Nephron (organoid): ENCODE results near the gene RABL6.

Experiments
- H3K27ac Mint-ChIP-seq, 3 experiments: 2 replicates each; pipeline ENCODE4 v1.8.0; 2020; ENCODE audit warnings: mixed read lengths in 3 of 3, mild to moderate bottlenecking in 2 of 3, moderate library complexity in 1 of 3
- H3K27me3 Mint-ChIP-seq: 2 replicates; pipeline ENCODE4 v1.8.0; 2021; ENCODE audit warnings: low read depth, mild to moderate bottlenecking, moderate library complexity, mixed read lengths
- H3K36me3 Mint-ChIP-seq: 2 replicates; pipeline ENCODE4 v1.8.0; 2020; ENCODE audit warnings: low read depth, mixed read lengths
- H3K4me1 Mint-ChIP-seq: 2 replicates; pipeline ENCODE4 v1.8.0; 2020; ENCODE audit warnings: mixed read lengths
- H3K4me3 Mint-ChIP-seq, 3 experiments: 2 replicates each; pipeline ENCODE4 v1.8.0; 2020; ENCODE audit warnings: mild to moderate bottlenecking in 3 of 3, mixed read lengths in 3 of 3, moderate library complexity in 2 of 3
- H3K9me3 Mint-ChIP-seq: 2 replicates; pipeline ENCODE4 v1.8.0; 2020; ENCODE audit warnings: mixed read lengths
- TF ChIP-seq, protein P1 (sequence below), 3 experiments: fragments of 200-600 bp; sonication (generic); IDR thresholded peaks; one replicate each; pipeline ENCODE4 v1.5.0; 2021; ENCODE audit warnings: antibody characterized with exemption in 3 of 3; ENCODE audit not compliant: unreplicated experiment in 3 of 3

The RABL6 gene

DNA sequence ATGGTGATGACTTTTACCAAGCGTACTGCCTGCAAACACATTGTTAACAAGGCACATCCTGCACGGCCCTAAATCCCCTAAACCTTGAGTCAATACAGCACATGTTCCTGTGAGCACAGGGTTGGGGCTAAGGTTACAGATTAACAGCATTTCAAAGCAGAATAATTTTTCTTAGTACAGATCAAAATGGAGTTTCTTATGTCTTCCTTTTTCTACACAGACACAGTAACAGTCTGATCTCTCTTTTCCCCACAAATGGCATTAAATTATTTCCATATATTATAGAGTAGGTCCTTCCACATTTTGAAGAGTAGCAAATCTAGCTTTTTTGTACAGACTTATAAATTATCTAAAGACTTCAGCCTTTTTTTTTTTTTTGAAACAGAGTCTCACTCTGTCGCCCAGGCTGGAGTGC is 18.2 kb upstream of the RABL6 start:
- Mint-ChIP-seq H3K36me3 (peaks cover 5% of the 10 kb centered on the region), H3K27ac (peak overlapping the region; percentile 66 to 90 (median 87)), H3K4me1 (peaks cover 33% of the 10 kb centered on the region), H3K4me3 (peak overlapping the region in 2 of 3 experiments; percentile 5 to 19), H3K9me3 (no peaks in the 10 kb centered on the region), H3K27me3 (peaks cover 15% of the 10 kb centered on the region)
- TF ChIP-seq, protein P1, sequence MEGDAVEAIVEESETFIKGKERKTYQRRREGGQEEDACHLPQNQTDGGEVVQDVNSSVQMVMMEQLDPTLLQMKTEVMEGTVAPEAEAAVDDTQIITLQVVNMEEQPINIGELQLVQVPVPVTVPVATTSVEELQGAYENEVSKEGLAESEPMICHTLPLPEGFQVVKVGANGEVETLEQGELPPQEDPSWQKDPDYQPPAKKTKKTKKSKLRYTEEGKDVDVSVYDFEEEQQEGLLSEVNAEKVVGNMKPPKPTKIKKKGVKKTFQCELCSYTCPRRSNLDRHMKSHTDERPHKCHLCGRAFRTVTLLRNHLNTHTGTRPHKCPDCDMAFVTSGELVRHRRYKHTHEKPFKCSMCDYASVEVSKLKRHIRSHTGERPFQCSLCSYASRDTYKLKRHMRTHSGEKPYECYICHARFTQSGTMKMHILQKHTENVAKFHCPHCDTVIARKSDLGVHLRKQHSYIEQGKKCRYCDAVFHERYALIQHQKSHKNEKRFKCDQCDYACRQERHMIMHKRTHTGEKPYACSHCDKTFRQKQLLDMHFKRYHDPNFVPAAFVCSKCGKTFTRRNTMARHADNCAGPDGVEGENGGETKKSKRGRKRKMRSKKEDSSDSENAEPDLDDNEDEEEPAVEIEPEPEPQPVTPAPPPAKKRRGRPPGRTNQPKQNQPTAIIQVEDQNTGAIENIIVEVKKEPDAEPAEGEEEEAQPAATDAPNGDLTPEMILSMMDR (IDR thresholded peaks at IDR 0.05; ENCODE audit: unreplicated experiment in 3 of 3) = no peak

DNA sequence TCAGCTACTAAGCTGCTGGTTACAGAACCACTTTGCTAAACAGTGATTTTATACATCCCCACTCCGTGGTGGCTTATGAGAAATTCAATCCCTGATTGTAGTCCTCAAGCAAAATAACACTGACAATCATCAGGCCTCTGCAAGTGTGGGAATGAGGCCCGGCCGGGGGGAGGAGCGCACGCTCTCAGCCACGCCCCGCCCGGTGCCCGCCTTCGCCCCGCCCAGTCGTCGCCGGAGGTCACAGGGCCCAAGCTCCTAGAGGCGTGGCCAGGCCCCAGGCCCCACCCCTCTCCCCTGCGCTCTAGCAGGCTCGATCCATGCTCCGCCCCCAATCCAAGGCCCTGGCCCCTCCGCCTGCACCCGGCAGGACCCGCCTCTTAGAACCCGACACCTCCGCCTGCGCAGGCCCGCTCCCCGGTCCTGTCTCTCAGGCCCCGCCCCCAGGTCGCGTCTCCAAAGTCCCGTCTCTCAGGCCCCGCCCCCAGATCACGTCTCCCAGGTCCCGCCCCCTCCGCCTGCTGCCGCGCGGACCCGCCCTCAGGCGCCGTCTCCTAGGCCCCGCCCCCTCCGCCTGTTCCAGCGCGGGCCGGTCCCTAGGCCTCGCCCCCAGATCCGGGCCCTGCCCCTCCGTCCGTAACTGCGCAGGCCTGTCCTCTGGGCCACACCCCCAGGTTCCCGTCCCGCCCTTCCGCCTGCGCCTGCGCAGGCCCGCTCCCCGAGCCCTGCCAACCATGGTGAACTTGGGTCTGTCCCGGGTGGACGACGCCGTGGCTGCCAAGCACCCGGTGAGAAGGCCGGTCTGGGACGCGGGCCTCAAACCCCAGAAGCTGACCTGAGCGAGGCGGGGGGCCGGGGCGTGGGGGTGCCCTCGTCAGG is 16.9 kb upstream of the RABL6 start, which contains the start of gene TMEM141:
TSS of gene TMEM141 (plus strand) at position 705 of the 876 bp plus-strand sequence. CDS start at position 732, 27 bp downstream.
- H3K27ac Mint-ChIP-seq = peak within 1 kb of the TSS; percentile 66 to 99 (median 90)
- peaks cover 12% of the 10 kb centered on the region for H3K27me3 Mint-ChIP-seq
- no peaks in the 10 kb centered on the region for H3K9me3 Mint-ChIP-seq
- TF ChIP-seq, protein P1 (IDR thresholded peaks at IDR 0.05; ENCODE audit: unreplicated experiment in 3 of 3) = no peak
- peak within 1 kb of the TSS; percentile 80 to 86 (median 81) for H3K4me3 Mint-ChIP-seq
- peaks cover 5% of the 10 kb centered on the region for H3K36me3 Mint-ChIP-seq
- peaks cover 40% of the 10 kb centered on the region for H3K4me1 Mint-ChIP-seq

DNA sequence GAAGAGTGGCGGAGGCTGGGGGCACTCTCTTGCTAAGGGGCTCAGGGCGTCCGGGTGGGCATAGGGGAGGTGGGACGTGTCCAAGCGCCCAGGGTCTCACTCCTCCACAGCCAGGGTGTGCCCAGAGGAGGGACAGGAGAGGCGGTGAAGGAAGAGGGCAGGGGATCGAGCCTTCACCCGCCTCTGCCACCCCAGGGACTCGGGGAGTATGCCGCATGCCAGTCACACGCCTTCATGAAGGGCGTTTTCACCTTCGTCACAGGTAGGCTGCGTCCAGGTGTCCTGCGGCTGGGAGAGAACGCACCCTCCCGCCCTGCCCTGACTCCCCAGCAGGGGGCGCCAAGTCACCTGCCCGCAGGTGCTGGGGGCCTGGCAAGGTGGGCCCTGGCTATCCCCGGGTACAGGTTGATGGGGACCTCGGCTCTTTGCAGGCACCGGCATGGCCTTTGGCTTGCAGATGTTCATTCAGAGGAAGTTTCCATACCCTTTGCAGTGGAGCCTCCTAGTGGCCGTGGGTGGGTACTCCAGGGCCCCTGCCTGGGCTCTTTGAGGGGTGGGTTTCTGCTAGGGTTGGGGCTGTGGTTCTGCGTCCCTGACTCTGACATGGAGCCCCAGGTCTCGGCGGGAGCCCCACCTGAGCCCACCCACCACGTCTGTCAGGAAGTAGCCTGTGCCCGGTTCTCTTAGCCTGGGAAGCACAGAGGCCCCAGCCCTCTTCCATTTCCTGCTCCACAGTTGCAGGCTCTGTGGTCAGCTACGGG is 16.1 kb upstream of the RABL6 start:
- Mint-ChIP-seq H3K27ac (peak overlapping the region; percentile 66 to 99 (median 90)), H3K4me3 (peak overlapping the region; percentile 80 to 86 (median 81)), H3K9me3 (no peaks in the 10 kb centered on the region), H3K4me1 (peaks cover 48% of the 10 kb centered on the region), H3K36me3 (peaks cover 5% of the 10 kb centered on the region), H3K27me3 (peaks cover 10% of the 10 kb centered on the region)
- TF ChIP-seq, protein P1 (IDR thresholded peaks at IDR 0.05; ENCODE audit: unreplicated experiment in 3 of 3) = peak; percentile 98 to 99 (median 99)

DNA sequence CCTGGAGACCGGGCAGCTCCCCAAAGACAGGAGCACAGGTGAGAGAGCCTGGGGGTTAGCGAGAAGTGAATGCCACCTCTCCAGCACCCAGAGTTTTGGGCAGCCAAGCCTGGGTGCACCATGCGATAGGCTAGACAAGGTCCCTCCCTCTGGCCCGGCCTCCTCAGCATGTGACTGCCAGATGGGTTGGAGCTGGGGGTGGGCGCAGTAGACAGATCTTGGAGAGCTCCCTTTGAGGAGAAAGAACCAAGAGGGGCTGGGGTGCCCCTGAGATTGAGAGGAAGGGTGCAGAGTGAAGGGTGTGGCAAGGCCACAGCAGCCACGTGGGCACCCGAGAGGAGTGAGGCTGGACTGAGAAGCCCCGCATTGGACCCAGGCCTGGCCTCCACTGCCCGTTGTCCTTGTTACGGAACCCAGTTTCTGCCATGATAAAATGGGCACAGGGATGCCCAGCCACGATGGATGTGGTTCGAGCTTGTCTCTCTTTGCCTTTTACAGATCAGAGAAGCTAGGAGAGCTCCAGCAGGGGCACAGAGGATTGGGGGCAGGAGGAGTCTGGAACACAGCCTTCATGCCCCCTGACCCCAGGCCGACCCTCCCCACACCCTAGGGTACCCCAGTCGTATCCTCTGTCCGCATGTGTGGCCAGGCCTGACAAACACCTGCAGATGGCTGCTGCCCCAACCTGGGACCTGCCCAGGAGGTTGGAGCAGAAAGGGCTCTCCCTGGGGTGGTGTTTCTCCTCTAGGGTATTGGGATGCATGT is 15.2 kb upstream of the RABL6 start:
- Mint-ChIP-seq H3K9me3 (no peaks in the 10 kb centered on the region), H3K27me3 (peaks cover 4% of the 10 kb centered on the region), H3K4me3 (peak overlapping the region; percentile 75 to 80 (median 79)), H3K36me3 (peaks cover 5% of the 10 kb centered on the region), H3K27ac (no peak overlapping the region), H3K4me1 (peaks cover 52% of the 10 kb centered on the region)
- TF ChIP-seq, protein P1 (IDR thresholded peaks at IDR 0.05; ENCODE audit: unreplicated experiment in 3 of 3) = no peak

DNA sequence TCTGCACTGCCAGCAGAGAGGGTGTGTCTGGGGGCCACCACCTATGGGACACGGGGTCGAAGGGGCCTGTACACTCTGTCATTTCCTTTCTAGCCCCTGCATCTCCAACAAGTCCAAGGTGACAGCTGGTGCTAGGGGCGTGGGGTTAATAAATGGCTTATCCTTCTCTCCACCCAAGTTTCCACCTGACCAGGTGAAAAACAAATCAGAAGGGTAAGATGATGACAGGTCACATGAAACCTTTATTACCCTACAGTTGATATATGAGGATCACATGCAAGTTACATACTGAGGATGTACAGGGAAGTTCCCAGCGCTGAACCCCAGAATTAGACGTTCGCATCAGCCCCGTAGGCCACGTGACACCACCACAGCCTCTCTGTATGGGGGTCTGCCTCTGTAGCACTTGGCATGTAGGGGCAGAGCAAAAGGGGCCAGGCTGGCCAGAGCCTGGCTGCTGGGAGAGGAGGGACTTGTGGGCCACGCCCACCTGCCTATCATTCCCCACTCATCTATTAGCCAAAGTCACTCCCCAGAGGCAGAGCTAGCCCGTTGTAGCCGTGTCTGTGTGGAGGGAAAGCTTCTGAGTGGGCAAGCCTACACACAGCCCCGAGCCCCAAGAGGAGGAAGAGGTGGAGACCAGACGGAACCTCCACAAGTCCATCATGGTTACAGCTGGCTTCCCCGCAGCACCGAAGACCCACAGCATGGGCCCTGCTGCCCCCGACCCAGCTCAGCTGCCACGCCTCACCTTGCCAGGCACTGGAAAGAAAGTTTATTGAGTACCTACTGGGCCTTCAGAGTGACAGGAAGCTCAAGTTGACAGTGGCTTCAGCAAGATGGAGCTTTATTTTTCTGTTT is 14.4 kb upstream of the RABL6 start:
- Mint-ChIP-seq H3K27ac (peak overlapping the region in 2 of 3 experiments; percentile 42 to 70), H3K27me3 (no peaks in the 10 kb centered on the region), H3K36me3 (peaks cover 5% of the 10 kb centered on the region), H3K4me1 (peaks cover 44% of the 10 kb centered on the region), H3K9me3 (no peaks in the 10 kb centered on the region), H3K4me3 (peak overlapping the region; percentile 62 to 79 (median 73))
- TF ChIP-seq, protein P1 (IDR thresholded peaks at IDR 0.05; ENCODE audit: unreplicated experiment in 3 of 3) = no peak
